Natural killer cell (primary cell): ENCODE data around the gene HAUS7. TPM values are rescaled to one million over a fixed set of nuclear protein-coding genes. Genes with fewer than 3 reads are reported as not detected.

Experiments
- ATAC-seq, 3 donors: fragments of 150-1000 bp in 2 of 3; fragments of 200-7000 bp in 1 of 3; cut with Tn5 transposase; 1 replicate in 1 of 3; 2 replicates in 2 of 3; pipeline ENCODE4 v1.10.0; 2021; ENCODE audit warnings: mild to moderate bottlenecking in 2 of 3, moderate library complexity in 2 of 3
- DNase-seq, 2 donors: peaks; one replicate each; pipeline versions ENCODE4 v3.0.0 to v3.0.0-alpha.2; 2013 to 2021; ENCODE audit warnings: mixed read lengths in 1 of 2
- H3K27ac ChIP-seq: one replicate; pipeline ENCODE4 v1.5.1; 2013; ENCODE audit warnings: mild to moderate bottlenecking, low read length
- H3K27me3 ChIP-seq: one replicate; pipeline ENCODE4 v1.6.1; 2013; ENCODE audit warnings: low read length; ENCODE audit not compliant: control insufficient read depth, insufficient read depth
- H3K36me3 ChIP-seq: one replicate; pipeline ENCODE4 v1.6.1; 2013; ENCODE audit warnings: low read length; ENCODE audit not compliant: control insufficient read depth, insufficient read depth
- H3K4me1 ChIP-seq: one replicate; pipeline ENCODE4 v1.6.1; 2013; ENCODE audit warnings: low read length; ENCODE audit not compliant: control insufficient read depth, insufficient read depth
- H3K4me3 ChIP-seq: one replicate; pipeline ENCODE4 v1.5.1; 2013; ENCODE audit warnings: low read length
- H3K9me3 ChIP-seq: one replicate; pipeline ENCODE4 v1.6.1; 2013; ENCODE audit warnings: low read length; ENCODE audit not compliant: control insufficient read depth, insufficient read depth
- H3K27ac Mint-ChIP-seq, 2 donors: one replicate each; pipeline ENCODE4 v1.8.0; 2022; ENCODE audit warnings: mild to moderate bottlenecking in 2 of 2, mixed read lengths in 2 of 2, moderate library complexity in 1 of 2
- H3K27me3 Mint-ChIP-seq, 2 donors: one replicate each; pipeline ENCODE4 v1.8.0; 2022; ENCODE audit warnings: low read depth in 2 of 2, mixed read lengths in 2 of 2
- H3K36me3 Mint-ChIP-seq: one replicate; pipeline ENCODE4 v1.8.0; 2022; ENCODE audit warnings: mixed read lengths
- H3K4me1 Mint-ChIP-seq, 2 donors: one replicate each; pipeline ENCODE4 v1.8.0; 2022; ENCODE audit warnings: mixed read lengths in 2 of 2
- H3K4me3 Mint-ChIP-seq: one replicate; pipeline ENCODE4 v1.8.0; 2022; ENCODE audit warnings: mild to moderate bottlenecking, moderate library complexity, mixed read lengths
- H3K9me3 Mint-ChIP-seq, 2 donors: one replicate each; pipeline ENCODE4 v1.8.0; 2022; ENCODE audit warnings: mixed read lengths in 2 of 2
- WGBS: methylation state at CpG from one replicate; pipeline ENCODE4 v1.1.7; 2013; ENCODE audit warnings: missing lambda C conversion rate; ENCODE audit not compliant: insufficient coverage; 5-methylcytosine and 5-hydroxymethylcytosine counted together
- intact Hi-C: fragments of 100-400 bp; cut with micrococcal nuclease; formaldehyde crosslinking; loops from one replicate; pipeline ENCODE4 v1.14.2; 2022
- total RNA-seq, 4 donors: library from RNA; stranded (reverse); fragments of 120-200 nt in 1 of 4; gene quantifications; one replicate each; pipeline versions ENCODE4 v1.2.3 to v1.2.4, GENCODE V29; 2013 to 2022
- TF ChIP-seq, protein P1 (sequence below): fragments of 200-600 bp; IDR thresholded peaks from one replicate; pipeline ENCODE4 v1.8.0; 2022; ENCODE audit warnings: antibody characterized with exemption

HAUS7 gene
- total RNA-seq, 3 donors from 2014 or later (not counting 1 experiment from before 2014, with no cell fraction given), result 27.4 to 33.1 (median 31.9) TPM

DNA sequence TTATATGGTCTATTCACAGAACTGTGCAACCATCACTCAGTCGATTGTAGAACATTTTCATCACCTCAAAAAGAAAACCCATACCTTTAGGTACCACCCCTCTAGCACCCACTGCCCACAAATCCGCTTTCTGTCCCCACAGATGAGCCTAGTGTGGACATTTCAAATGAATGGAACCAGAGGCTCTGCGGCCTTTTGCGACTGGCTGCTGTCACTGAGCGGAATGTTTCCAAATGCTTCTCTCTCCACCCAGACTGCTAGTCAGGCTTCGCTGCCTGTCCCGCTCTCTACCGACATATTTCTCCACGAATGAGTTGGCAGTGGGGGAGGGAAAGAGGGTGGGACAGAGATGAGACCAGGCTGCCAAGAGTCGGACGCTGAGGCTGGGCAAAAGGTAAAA, 22.7 kb upstream of the HAUS7 start:
- no peak overlapping the region for H3K4me3 Mint-ChIP-seq
- TF ChIP-seq, protein P1, sequence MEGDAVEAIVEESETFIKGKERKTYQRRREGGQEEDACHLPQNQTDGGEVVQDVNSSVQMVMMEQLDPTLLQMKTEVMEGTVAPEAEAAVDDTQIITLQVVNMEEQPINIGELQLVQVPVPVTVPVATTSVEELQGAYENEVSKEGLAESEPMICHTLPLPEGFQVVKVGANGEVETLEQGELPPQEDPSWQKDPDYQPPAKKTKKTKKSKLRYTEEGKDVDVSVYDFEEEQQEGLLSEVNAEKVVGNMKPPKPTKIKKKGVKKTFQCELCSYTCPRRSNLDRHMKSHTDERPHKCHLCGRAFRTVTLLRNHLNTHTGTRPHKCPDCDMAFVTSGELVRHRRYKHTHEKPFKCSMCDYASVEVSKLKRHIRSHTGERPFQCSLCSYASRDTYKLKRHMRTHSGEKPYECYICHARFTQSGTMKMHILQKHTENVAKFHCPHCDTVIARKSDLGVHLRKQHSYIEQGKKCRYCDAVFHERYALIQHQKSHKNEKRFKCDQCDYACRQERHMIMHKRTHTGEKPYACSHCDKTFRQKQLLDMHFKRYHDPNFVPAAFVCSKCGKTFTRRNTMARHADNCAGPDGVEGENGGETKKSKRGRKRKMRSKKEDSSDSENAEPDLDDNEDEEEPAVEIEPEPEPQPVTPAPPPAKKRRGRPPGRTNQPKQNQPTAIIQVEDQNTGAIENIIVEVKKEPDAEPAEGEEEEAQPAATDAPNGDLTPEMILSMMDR, result no peak
- ATAC-seq, result no peak
- H3K27ac Mint-ChIP-seq, result no peak overlapping the region
- peaks cover 0 to 3% of the 10 kb centered on the region in 2 donors for H3K4me1 Mint-ChIP-seq
- DNase-seq, result no peak
- no peaks in the 10 kb centered on the region for H3K36me3 Mint-ChIP-seq
- H3K27ac ChIP-seq, result no peak overlapping the region
- intact Hi-C loops, result no loop called here
- H3K4me1 ChIP-seq, result peaks cover 4% of the 10 kb centered on the region
- H3K9me3 Mint-ChIP-seq, result no peaks in the 10 kb centered on the region
- H3K36me3 ChIP-seq, result no peaks in the 10 kb centered on the region
- H3K27me3 Mint-ChIP-seq, result peaks cover 0 to 2% of the 10 kb centered on the region in 2 donors
- WGBS, result 86% methylated on average over 5 of the region's 11 CpGs
- no peak overlapping the region for H3K4me3 ChIP-seq
- H3K9me3 ChIP-seq, result no peaks in the 10 kb centered on the region
- no peaks in the 10 kb centered on the region for H3K27me3 ChIP-seq

DNA sequence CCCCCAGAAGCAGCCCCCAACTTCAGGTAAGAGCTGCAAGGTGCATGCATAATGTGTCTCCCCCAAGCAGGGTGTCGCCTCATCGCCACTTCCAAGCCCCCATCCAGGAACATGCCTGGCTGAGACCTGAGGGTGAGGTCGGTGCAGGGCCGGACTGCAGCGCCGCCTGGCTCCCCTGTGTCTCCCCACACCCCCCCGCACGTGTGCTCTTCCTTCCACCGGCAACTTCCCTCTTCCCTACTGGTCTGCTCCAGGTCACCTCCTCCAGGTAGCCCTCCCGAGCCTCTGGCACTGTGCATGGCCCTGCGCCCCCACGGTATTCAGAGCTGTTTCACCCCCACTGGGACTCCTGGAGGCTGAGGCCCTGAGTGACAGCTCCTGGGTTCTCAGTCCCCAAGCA, 22.2 kb upstream of the HAUS7 start:
- H3K4me1 Mint-ChIP-seq, result peaks cover 0 to 3% of the 10 kb centered on the region in 2 donors
- TF ChIP-seq, protein P1, result no peak
- H3K27ac Mint-ChIP-seq, result no peak overlapping the region
- ATAC-seq, result no peak
- no peak for DNase-seq
- no peaks in the 10 kb centered on the region for H3K36me3 Mint-ChIP-seq
- Histone ChIP-seq H3K27ac (no peak overlapping the region), H3K4me3 (no peak overlapping the region), H3K36me3 (no peaks in the 10 kb centered on the region), H3K4me1 (peaks cover 4% of the 10 kb centered on the region), H3K9me3 (no peaks in the 10 kb centered on the region), H3K27me3 (no peaks in the 10 kb centered on the region)
- no peak overlapping the region for H3K4me3 Mint-ChIP-seq
- 96% methylated on average over 10 of the region's 12 CpGs for WGBS
- H3K27me3 Mint-ChIP-seq, result peaks cover 0 to 2% of the 10 kb centered on the region in 2 donors
- no peaks in the 10 kb centered on the region for H3K9me3 Mint-ChIP-seq
- intact Hi-C loops, result no loop called here

DNA sequence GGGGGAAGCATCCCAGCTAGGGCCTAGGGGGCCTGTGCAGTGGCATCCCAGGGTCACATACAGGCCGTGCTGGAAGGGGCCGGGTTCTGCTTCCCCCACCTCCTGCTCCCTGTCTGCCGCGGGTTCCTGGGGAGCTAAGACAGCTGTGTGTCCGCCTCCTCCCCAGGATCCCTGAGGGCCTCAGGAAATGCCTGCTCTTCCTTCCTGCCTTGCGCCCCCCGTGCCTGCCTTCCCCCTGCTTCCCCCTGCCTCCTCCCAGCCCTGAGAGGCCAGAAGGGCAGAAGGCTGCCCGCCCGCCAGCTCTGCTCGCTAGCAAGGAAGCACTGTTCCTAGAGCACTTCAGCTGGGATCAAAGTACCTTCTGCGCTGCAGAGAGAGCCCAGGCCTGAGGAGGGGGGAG, 21.5 kb upstream of the HAUS7 start:
- H3K9me3 Mint-ChIP-seq, result no peaks in the 10 kb centered on the region

More for the DNA sequence above, 21.5 kb upstream of the HAUS7 start:
- TF ChIP-seq, protein P1, result no peak
- Histone ChIP-seq H3K4me3 (no peak overlapping the region), H3K27ac (no peak overlapping the region), H3K4me1 (peaks cover 4% of the 10 kb centered on the region), H3K9me3 (no peaks in the 10 kb centered on the region), H3K27me3 (no peaks in the 10 kb centered on the region), H3K36me3 (no peaks in the 10 kb centered on the region)
- Mint-ChIP-seq H3K27ac (no peak overlapping the region), H3K27me3 (peaks cover 0 to 2% of the 10 kb centered on the region in 2 donors), H3K36me3 (no peaks in the 10 kb centered on the region), H3K4me1 (peaks cover 0 to 3% of the 10 kb centered on the region in 2 donors), H3K4me3 (no peak overlapping the region)
- 40% methylated on average over 10 of the region's 11 CpGs for WGBS
- ATAC-seq, result no peak
- DNase-seq, result no peak
- intact Hi-C loops, result no loop called here
